Measurements from ENCODE around the gene TP53RK.

TP53RK gene

DNA sequence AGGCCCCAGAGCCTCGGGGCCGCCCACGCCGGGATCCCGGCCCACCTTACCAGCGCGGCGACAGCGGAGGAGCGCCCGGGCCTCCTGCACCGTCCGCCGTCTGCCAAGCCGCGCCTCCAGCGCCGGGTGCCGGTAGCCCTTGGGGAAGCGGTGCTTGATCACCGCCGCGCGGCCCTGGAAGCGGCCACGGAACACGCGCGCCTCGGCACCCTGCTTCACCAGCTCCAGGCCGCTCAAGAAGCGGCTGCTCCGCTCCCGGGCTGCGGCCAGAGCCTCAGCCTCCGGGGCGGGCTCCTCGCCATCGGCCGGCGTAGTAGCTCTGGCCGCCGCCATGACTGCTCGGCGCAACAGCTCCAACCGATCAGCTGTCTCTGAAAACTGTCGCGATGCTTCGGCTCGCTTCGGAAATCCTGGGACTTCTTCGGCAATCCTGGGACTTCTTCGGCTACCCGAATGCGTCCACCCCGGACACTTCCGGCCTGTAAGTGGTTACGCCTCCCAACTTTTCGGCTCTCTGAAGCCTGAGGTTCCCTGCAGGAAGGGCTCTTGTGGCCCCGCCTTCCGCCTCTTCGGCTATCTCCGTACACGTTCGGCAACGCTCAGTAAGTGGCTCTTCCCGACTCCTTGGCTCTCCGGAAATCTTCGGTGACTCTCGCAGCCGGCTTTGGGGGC, at the start of gene TP53RK:
Gene TP53RK (minus strand): TSS at position 363 of the 672 bp plus-strand sequence. CDS start 30 bp downstream, at position 333.
- peak; percentile 99 for DNase-seq (ENCODE audit: low spot score)

DNA sequence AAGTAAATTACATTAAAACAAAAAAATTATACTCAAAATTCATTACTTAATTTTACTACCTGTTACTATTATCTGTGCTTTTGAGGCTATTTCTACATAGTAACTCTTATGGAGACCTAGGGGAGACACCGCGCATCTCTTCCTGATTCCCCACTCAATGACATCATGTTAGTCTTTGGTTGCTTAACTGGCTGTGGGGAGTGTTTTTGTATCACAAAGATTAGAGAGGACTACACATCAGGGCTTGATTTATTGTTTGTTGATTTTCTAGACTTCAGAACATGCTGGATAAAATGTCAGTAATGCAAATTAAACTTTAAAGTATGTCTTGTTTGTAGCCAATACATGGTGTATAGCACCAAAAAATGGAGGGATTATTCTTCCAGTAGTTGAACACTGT, 46.2 kb upstream of the TP53RK start:
- no peak for DNase-seq (ENCODE audit: low spot score)

DNA sequence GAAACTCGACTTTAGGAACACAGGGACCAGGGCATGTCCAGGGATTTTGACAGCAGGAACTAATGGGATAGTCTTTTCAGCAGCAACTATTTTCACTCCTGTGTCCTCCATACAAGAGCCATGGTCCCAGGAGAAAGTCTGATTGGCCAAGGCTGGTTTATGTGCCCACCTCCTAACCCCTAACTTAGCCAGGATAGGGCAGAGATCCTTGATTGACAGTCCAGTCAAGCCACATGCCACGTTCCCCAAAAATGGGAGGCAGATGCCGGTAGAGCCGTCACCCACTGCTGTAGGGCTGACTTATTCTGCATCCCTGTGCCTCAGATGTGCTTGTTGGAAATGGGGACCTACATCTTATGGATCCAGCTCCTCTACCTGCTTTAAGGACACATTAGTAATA, 42.5 kb upstream of the TP53RK start:
- DNase-seq (ENCODE audit: low spot score), result no peak

DNA sequence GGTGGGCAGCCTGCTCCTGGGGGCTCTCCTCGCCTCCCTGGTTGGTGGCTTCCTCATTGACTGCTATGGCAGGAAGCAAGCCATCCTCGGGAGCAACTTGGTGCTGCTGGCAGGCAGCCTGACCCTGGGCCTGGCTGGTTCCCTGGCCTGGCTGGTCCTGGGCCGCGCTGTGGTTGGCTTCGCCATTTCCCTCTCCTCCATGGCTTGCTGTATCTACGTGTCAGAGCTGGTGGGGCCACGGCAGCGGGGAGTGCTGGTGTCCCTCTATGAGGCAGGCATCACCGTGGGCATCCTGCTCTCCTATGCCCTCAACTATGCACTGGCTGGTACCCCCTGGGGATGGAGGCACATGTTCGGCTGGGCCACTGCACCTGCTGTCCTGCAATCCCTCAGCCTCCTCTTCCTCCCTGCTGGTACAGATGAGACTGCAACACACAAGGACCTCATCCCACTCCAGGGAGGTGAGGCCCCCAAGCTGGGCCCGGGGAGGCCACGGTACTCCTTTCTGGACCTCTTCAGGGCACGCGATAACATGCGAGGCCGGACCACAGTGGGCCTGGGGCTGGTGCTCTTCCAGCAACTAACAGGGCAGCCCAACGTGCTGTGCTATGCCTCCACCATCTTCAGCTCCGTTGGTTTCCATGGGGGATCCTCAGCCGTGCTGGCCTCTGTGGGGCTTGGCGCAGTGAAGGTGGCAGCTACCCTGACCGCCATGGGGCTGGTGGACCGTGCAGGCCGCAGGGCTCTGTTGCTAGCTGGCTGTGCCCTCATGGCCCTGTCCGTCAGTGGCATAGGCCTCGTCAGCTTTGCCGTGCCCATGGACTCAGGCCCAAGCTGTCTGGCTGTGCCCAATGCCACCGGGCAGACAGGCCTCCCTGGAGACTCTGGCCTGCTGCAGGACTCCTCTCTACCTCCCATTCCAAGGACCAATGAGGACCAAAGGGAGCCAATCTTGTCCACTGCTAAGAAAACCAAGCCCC, 36.2 kb upstream of the TP53RK start:
- no peak for DNase-seq (ENCODE audit: low spot score)

DNA sequence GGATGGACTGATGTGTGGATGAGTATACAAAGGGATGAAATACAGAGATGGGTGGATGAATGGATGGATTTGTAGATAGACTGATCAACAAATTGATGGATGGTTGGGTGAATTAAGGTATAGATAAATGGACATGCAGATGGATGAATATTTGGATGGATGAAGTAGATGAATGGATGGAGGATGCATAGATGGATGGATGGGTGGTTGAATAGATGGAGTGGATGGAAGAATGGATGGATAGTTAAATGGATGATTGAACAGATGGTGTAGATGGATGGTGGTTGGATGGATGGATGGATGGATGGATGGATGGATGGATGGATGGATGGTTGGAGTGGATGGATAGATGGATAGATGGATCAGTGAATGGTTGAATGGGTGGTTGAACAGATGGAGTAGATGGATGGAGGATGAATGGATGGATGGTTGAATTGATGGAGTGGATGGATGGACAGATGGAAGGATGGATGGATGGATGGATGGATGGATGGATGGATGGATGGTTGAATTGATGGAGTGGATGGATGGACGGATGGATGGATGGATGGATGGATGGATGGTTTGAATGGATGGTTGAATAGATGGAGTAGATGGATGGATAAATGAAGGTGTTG, 35.2 kb upstream of the TP53RK start:
- no peak for DNase-seq (ENCODE audit: low spot score)

DNA sequence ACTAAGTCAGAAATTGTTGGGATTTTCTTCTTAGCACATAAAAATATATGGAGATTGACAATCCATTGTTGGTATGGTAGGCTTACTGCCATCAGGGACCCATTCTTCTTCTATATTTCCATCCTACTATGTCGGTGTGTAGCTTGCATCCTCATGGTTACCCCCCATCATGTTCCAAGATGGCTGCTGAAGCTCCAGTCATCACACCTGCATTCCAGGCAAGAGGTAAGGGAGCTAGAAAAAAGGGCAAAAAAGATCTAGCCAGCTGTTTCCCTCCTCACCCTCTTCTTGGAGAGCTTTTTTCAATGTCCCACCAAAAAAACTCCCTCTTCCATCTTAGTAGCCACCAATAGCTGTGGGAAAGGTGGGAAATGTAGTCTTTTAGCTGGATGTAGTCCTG, 33.8 kb upstream of the TP53RK start:
- no peak for DNase-seq (ENCODE audit: low spot score)

DNA sequence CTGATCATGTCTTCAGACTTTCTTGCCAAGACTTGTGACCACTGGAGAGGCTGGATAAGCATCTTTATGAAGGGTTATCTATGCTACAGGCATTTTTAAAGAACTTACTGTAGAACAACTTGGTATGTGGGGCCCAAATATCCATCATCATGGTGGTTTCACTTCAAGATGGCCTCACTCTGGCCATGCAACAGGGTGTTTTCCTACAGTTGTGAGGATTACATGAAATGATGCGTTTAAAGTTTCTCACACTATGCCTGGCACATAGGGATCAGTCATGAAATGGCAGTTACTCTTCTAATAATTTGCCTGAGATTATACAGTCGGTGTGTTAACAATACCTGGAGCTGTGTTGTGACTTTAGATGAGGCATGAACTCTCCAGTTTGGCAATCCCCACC, 33.2 kb upstream of the TP53RK start:
- DNase-seq (ENCODE audit: low spot score), result no peak

DNA sequence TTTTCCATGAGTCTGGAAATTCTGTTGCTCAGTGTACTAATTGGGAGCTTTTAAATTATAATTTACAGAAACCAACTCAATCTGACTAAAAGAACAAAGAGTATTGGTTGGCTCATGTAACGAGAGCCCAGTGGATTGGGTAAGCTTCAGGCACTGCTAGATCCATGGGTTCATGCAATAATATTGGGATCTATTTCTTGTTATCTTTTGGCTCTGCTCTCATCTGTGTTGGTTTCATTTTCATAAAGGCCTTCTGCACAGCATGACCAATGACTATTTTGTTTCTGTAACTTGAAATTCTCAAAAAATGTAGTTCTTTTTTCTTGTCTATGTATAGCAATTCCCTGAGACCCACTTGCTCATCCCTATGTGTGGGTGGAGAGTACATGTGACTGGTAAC, 32.2 kb upstream of the TP53RK start:
- no peak for DNase-seq (ENCODE audit: low spot score)

DNA sequence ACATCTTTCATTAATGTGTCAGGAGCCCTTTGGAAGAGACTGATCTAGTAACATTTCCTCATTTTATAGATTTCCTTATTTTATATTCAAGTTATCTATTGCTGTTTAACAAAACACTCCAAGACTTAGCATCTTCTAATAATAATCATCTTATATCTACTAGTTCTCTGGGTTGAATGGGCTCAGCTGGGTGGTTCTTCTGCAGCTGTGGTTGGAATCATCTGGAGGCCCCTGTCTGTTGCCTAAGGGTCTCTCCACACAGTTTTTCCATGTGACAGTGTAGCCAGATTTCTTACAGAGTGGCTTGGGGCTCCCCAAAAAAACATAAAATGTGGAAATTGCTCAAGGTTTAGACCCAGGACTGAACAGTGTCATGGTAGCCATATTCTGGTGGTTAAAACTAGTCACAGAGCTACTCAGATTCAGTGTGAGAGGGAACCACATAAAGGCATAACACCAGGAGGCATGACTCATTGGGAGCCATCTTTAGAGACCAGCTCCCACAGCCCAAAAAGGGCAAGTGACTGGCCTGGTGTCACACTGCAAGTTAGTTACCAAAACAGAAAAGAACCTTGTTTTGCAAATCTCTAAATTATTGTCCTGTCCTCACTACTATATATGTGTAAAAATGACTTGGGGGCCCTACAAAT, 31.7 kb upstream of the TP53RK start:
- DNase-seq (ENCODE audit: low spot score), result no peak

DNA sequence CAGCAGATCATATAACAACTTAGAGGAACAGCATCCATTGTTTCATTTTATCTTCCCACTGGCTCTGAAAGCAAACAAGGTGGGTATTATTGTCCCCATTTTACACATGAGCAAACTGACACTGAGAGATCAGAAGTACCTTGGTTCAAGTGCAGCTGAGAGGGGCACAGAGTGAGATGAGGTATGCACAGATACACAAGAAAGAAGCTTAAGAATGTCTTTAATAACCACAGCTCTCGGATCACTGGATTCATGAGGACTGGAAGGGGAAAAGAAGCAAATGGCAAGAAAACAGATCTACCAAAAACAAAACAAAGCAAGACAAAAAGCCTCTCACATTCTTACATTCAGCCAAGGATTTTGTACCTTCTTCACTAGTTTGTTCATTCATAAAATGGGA, 30.8 kb upstream of the TP53RK start:
- DNase-seq (ENCODE audit: low spot score), result no peak

DNA sequence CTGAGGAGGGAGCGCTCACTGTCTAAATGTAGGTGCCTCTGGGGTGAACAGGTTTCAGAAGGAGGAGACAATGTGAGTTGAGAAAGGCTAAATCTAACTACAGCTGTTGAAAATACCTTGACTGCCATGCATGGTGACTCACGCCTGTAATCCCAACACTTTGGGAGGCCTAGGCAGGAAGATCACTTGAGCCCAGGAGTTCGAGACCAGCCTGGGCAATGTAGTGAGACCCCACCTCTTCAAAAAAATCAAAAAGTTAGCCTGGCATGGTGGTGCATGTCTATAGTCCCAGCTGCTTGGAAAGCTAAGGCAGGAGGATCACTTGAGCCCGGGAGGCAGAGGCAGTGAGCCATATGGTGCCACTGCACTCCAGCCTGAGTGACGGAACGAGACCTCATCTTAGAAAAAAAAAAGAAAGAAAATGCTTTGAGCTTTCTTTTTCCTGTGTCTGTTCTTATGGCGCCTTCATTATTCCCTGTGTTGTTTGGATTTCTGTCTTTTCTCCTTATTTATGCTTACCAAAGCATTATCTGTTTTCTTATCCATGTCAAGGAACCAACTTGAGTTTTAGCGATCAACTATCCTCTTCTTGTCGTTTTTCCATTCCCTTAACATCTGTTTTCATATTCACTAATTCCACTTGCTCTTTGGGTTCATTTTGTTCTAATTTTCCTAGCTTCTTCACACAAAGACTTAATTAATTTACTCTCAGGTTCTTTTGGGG, 28.7 kb upstream of the TP53RK start:
- DNase-seq (ENCODE audit: low spot score), result no peak

DNA sequence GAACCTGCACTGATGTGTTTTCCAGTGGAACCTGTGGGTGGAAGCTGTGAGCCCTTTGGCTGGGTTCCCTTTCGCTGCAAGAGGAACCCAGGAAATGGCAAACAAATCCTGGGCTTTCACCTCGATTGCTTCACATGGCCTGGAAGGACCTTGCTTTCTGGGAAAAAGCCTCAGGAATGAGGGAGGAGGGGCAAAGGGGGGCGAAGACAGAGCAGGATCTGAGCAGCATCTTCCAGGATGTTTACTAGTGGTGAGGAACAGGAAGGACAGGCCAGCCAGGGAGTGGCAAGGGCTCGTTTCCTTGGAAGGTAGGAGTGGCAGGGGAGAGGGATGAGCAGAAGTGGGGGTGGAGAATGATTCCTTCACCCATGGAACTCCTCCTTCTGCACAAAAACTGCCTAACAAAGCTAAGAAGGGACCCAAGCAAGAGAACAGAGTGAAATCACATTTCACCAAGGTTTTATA, 26.1 kb upstream of the TP53RK start:
- peak; percentile 81 for DNase-seq (ENCODE audit: low spot score)

DNA sequence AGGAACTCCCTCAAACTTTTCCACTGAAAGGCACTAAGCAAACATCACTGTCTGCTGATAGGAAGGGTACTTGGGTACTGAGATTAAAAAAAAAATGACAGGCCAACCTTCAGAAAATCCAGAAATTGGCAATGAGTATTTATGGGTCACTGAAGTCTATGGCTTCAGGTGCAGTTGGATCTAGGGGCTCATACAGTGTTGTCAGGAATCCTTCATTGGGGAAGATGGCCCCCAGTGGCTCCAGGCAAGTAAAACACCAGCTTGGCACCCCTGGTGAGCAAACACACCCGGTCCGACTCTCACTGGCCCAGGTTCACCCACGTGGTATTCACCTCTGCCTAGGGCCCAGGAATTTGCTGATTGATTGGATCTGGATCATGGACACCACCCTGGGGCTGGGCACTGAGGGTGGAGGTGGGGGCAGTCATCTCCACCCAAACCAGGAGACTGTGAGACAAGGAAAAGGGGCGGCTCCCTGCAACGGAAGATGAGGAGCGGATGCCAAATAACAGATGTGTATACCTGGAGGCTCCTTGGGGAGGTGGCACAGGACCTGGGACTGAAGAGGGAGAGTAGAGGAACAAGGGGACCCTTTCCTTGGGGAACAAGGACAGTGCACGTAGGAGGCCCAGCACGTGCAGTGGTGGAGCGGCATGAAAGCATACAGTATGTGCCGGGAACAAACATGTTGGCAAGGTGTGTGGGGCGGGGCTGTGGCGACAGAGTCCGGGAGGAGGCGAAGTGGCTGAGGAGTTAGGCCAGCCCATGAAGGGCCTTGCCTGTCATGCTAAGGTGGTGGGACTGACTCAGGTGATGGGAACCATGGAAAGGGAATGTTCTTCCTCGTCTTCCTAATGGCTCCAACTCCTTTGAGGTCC, 25.0 kb upstream of the TP53RK start:
- DNase-seq (ENCODE audit: low spot score), result no peak

DNA sequence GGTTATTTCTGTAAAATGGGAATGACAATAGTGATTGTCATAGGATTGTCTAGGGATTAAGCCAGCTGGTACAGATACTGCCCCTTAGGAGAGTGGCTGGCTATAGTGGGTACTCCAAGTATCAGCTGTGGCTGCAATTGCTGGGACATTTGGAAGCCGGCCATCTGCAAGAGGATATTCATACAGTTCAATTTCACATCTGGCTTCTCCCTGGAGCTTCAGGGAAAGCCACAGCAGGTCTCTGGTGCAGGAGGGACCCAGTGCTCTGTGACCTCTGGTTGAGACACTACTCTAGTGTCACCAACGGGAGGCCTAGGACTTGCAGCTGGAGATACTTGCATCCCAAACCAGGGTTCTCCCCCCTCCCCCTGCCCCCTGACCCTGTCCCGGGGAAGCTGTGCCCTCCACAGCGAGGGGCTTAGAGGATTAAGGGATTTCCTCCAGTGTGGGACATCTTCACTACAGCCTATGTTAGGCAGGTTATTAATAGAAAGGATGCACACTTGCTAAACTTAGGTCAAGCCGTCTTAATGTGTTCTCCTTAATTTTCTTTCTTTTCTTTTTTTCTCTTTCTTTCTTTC, 22.9 kb upstream of the TP53RK start:
- no peak for DNase-seq (ENCODE audit: low spot score)

DNA sequence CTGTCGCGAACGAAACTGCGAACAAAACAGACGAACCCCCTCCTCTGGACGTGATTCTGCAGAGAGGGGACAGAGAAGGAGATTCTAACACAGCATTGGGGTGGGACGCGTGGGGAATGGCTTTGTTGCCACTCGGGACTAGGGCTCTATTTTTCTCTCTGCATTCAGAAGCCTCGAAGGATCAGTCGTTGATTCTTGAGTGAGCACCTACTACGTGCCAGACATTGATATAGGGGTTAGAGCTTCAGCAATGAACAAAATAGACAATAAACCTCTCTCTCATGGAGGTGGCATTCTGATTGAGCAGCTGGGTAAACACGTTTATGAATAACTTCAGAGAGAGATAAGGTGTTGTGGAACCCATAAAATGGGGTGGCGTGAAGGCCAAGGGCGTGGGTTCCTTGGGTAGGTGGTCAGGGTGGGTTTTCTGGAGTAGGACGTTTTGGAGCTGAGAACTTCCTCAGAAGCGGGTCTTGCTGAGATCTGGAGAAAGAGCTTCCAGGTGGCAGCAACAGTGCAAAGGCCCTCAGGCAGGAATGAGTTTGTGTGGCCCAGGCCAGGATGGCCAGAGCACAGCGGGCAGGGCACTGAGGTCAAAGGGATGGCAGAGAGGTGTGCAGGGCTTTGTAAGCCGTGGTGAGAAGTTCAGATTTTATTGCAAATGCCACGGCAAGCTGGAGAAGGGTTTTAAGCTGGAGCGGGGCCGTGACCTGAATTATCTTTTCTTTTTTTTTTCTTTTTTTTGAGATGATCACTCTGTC, 21.1 kb upstream of the TP53RK start:
- DNase-seq (ENCODE audit: low spot score), result no peak

DNA sequence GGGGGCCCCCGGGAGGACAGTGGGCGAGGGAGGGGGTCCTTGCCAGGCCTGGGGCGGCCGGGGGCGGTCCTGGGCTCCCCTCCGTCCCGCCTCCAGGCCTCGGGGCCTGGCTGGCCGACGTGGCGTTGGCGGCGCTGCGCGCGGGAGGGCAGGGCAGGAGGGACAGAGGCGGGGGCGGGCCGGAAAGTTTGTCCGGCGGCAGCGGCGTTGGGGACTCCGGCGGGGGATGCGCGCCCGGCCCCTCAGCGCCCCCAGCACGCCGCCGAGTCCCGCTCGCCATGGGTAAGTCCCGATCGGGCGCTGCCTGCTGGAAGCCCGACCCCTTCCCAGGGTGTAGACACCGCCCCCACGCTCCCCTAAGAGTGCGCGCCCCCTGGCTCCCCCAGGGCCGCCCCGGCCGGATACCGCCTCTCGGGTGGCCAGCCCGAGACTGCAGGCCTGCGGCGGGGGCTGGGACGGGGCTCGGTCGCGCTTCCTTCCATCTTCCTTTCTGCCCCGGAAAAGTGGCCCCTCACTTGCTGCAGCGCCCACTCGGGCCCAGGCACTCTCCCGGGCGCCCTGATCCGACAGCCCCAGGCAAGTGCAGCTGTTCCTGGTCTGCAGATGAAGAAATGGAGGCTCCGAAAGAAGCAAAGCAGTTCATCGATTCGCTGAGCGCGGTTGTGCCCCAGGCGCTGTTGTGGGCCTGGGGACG, 20.4 kb upstream of the TP53RK start, which contains the start of gene SLC2A10:
Gene SLC2A10 (plus strand): TSS at position 191 of the 694 bp plus-strand sequence. CDS start 88 bp downstream, at position 279.
- peak; percentile 86 for DNase-seq (ENCODE audit: low spot score)

DNA sequence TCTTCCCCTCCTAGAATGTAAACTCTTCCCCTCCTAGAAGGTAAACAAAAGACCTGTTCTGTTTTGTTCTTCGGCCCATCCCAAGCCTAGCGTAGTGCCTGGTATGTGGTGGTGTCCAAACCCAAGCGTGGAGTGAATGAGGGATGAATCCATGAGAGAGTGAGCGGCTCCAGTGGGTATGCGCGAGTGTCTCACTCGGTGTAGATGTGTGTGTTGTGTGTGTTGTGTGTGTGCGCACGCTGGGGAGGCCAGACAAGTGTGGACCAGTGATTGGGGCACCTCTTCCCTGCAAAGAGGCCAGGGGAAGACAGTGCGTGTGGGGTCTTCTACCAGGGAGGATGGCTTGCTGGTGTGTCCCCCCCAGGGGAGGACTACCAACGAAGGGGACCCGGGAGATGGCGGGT, 19.8 kb upstream of the TP53RK start:
- DNase-seq (ENCODE audit: low spot score), result no peak

DNA sequence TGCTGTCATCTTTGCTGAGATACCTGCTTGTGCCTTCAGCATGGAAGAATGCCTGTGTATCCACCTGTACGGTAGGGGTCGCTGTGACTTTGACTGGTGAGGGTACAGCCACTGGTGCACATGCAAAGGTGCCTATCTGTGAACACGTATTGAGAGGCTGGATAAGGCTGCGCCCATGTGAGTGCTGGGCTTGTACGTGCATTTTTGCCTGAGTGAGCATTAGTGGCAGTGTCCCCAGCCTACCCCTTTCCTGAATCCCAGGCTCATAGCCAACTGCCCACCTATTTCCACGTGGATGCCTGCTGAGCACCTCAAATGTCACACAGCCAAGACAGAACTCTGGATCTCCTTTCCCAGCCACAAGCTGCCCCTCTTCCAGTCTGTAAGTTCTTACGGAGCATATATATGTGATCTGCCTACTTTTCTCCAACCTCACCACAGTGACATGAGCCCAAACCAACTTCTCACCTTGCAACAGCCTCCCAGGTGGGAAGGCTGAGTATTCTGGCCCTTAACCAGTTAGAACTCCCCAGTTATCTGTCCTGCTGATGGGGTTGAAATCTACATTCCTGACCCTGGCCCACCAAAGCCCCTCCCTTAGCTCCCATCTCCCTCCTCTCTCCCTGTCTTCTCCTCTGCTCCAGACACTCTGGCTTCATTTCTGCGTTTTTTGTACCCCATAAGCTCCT, 19.1 kb upstream of the TP53RK start:
- no peak for DNase-seq (ENCODE audit: low spot score)
